GM23338 (cell line): ENCODE results near the gene C2CD2L.

Source experiments
- CREB1 ChIP-seq: fragments of 250-450 bp; sonication (Bioruptor Pico); IDR thresholded peaks from 2 replicates; pipeline ENCODE4 v1.5.0; 2020; ENCODE audit warnings: low read depth, mild to moderate bottlenecking, moderate library complexity
- CTCF ChIP-seq, 2 experiments: fragments of 200-600 bp in 1 of 2; sonication (generic) in 1 of 2; conservative IDR thresholded peaks; 2 replicates each; pipeline versions ENCODE4 v1.5.1 to v1.6.1; 2016 to 2017; ENCODE audit warnings: antibody characterized with exemption in 2 of 2, low read depth in 2 of 2, mild to moderate bottlenecking in 2 of 2, moderate library complexity in 1 of 2
- ETS1 ChIP-seq: IDR thresholded peaks from 2 replicates; pipeline ENCODE4 v1.6.1; 2016; ENCODE audit warnings: antibody characterized with exemption
- EZH2 ChIP-seq: fragments of 200-600 bp; sonication (generic); IDR thresholded peaks from one replicate; pipeline ENCODE4 v1.8.0; 2017; ENCODE audit warnings: antibody characterized with exemption, mild to moderate bottlenecking, low read depth; ENCODE audit not compliant: unreplicated experiment
- EZH2phosphoT487 ChIP-seq: fragments of 200-600 bp; sonication (generic); IDR thresholded peaks from one replicate; pipeline ENCODE4 v1.8.1; 2018; ENCODE audit warnings: antibody characterized with exemption; ENCODE audit not compliant: unreplicated experiment
- JUNB ChIP-seq: IDR thresholded peaks from one replicate; pipeline ENCODE4 v1.6.1; 2016; ENCODE audit warnings: antibody characterized with exemption; ENCODE audit not compliant: unreplicated experiment
- NANOG ChIP-seq: IDR thresholded peaks from 2 replicates; pipeline ENCODE4 v1.6.1; 2016; ENCODE audit warnings: antibody characterized with exemption, borderline replicate concordance
- POLR2AphosphoS5 ChIP-seq: IDR thresholded peaks from 2 replicates; pipeline ENCODE4 v1.6.1; 2016; ENCODE audit warnings: antibody characterized with exemption, low read depth
- REST ChIP-seq: IDR thresholded peaks from one replicate; pipeline ENCODE4 v1.6.1; 2018; ENCODE audit warnings: antibody characterized with exemption; ENCODE audit not compliant: unreplicated experiment
- STAT1 ChIP-seq: IDR thresholded peaks from one replicate; pipeline ENCODE4 v1.6.1; 2016; ENCODE audit warnings: antibody characterized with exemption; ENCODE audit not compliant: unreplicated experiment
- ZNF114 ChIP-seq: fragments of 250-450 bp; sonication (Bioruptor Pico); IDR thresholded peaks from 2 replicates; pipeline ENCODE4 v1.5.0; 2020; ENCODE audit warnings: mild to moderate bottlenecking, moderate library complexity
- ZNF331 ChIP-seq: fragments of 250-450 bp; sonication (Bioruptor Pico); IDR thresholded peaks from 2 replicates; pipeline ENCODE4 v1.5.0; 2020; ENCODE audit warnings: low read depth, mild to moderate bottlenecking, moderate library complexity
- ZNF462 ChIP-seq: fragments of 250-450 bp; sonication (Bioruptor Pico); IDR thresholded peaks from 2 replicates; pipeline ENCODE4 v1.5.0; 2020; ENCODE audit warnings: mild to moderate bottlenecking, moderate library complexity

GRCh38 chr11:119087747-119088241 is 19.4 kb upstream of the C2CD2L start:
- TF ChIP-seq CTCF (conservative IDR thresholded peaks at IDR 0.05; ENCODE audit: low read depth in 2 of 2) (no peak), ZNF331 (CRISPR knock-in tag) (no peak), REST (no peak), EZH2 (no peak), POLR2AphosphoS5 (no peak), CREB1 (CRISPR knock-in tag) (no peak), EZH2phosphoT487 (no peak), ZNF462 (CRISPR knock-in tag) (no peak), NANOG (no peak), JUNB (no peak), ZNF114 (CRISPR knock-in tag) (no peak), STAT1 (no peak), ETS1 (no peak)
